Mesenchymal stem cell (in vitro differentiated cells and primary cell): Measurements from ENCODE around the gene BOLA1.
"Not testable (repeated sequence)": the region's sequence is repeated elsewhere in the genome, so short reads cannot be mapped to it uniquely, and the experiment has no call there.

Experiments
- DNase-seq: peaks from one replicate; pipeline ENCODE4 v3.0.0-alpha.2; 2013
- H2AFZ ChIP-seq: one replicate; pipeline ENCODE4 v1.6.1; 2013; ENCODE audit warnings: low read depth, mild to moderate bottlenecking, control low read depth, inconsistent platforms, low read length, moderate library complexity
- H2AK5ac ChIP-seq: 2 replicates; pipeline ENCODE4 v1.6.1; 2013; ENCODE audit warnings: low read length, moderate library complexity, mild to moderate bottlenecking, inconsistent platforms; ENCODE audit not compliant: severe bottlenecking
- H2BK120ac ChIP-seq: one replicate; pipeline ENCODE4 v1.6.1; 2013; ENCODE audit warnings: low read depth, mild to moderate bottlenecking, inconsistent platforms, low read length, moderate library complexity
- H2BK12ac ChIP-seq, 2 experiments: one replicate each; pipeline ENCODE4 v1.6.1; 2013; ENCODE audit warnings: inconsistent platforms in 2 of 2, low read length in 2 of 2, mild to moderate bottlenecking in 2 of 2, moderate library complexity in 2 of 2, control low read depth in 1 of 2
- H2BK15ac ChIP-seq: one replicate; pipeline ENCODE4 v1.6.1; 2013; ENCODE audit warnings: mild to moderate bottlenecking, low read depth, inconsistent platforms; ENCODE audit not compliant: poor library complexity, severe bottlenecking
- H2BK5ac ChIP-seq: 2 replicates; pipeline ENCODE4 v1.6.1; 2013; ENCODE audit warnings: low read depth, mild to moderate bottlenecking, low read length, control low read depth, inconsistent platforms; ENCODE audit not compliant: poor library complexity, severe bottlenecking
- H3K14ac ChIP-seq, 2 experiments: one replicate each; pipeline ENCODE4 v1.6.1; 2013; ENCODE audit warnings: inconsistent platforms in 2 of 2, low read length in 2 of 2, control low read depth in 1 of 2, mild to moderate bottlenecking in 1 of 2, moderate library complexity in 1 of 2
- H3K18ac ChIP-seq, 2 experiments: one replicate each; pipeline ENCODE4 v1.6.1; 2013; ENCODE audit warnings: inconsistent platforms in 2 of 2, low read length in 2 of 2, control low read depth in 1 of 2, low read depth in 1 of 2, mild to moderate bottlenecking in 1 of 2
- H3K23ac ChIP-seq, 2 experiments: one replicate each; pipeline ENCODE4 v1.6.1; 2013; ENCODE audit warnings: inconsistent platforms in 2 of 2, low read length in 2 of 2, mild to moderate bottlenecking in 2 of 2, moderate library complexity in 2 of 2, control low read depth in 1 of 2
- H3K27ac ChIP-seq: 2 replicates; pipeline ENCODE4 v1.5.1; 2013; ENCODE audit warnings: mild to moderate bottlenecking, moderate library complexity, low read length, control low read depth, inconsistent platforms; ENCODE audit not compliant: poor library complexity, severe bottlenecking
- H3K27me3 ChIP-seq, 2 experiments: 2 replicates each; pipeline versions ENCODE4 v1.6.1 to v1.7.0; 2013; ENCODE audit warnings: low read length in 2 of 2, mild to moderate bottlenecking in 2 of 2, moderate library complexity in 2 of 2, control low read depth in 1 of 2, inconsistent platforms in 1 of 2; ENCODE audit not compliant: control insufficient read depth in 1 of 2, insufficient read depth in 1 of 2
- H3K36me3 ChIP-seq, 2 experiments: 2 replicates each; pipeline versions ENCODE4 v1.6.1 to v1.7.0; 2013; ENCODE audit warnings: low read length in 2 of 2, control low read depth in 1 of 2, inconsistent platforms in 1 of 2, low read depth in 1 of 2, mild to moderate bottlenecking in 1 of 2; ENCODE audit not compliant: insufficient read depth in 2 of 2, control insufficient read depth in 1 of 2
- H3K4ac ChIP-seq, 2 experiments: one replicate each; pipeline ENCODE4 v1.6.1; 2013; ENCODE audit warnings: inconsistent platforms in 2 of 2, low read length in 2 of 2, mild to moderate bottlenecking in 2 of 2, moderate library complexity in 2 of 2, control low read depth in 1 of 2, low read depth in 1 of 2
- H3K4me1 ChIP-seq: 2 replicates; pipeline ENCODE4 v1.6.1; 2013; ENCODE audit warnings: low read depth, low read length, control low read depth; ENCODE audit not compliant: control insufficient read depth, insufficient read depth
- H3K4me2 ChIP-seq: 2 replicates; pipeline ENCODE4 v1.6.1; 2013; ENCODE audit warnings: low read length, mild to moderate bottlenecking, inconsistent platforms; ENCODE audit not compliant: poor library complexity, severe bottlenecking
- H3K4me3 ChIP-seq, 2 experiments: 2 replicates each; pipeline versions ENCODE4 v1.5.1 to v1.7.0; 2013; ENCODE audit warnings: low read length in 2 of 2, mild to moderate bottlenecking in 2 of 2, control low read depth in 1 of 2, low read depth in 1 of 2; ENCODE audit not compliant: insufficient read depth in 1 of 2
- H3K79me1 ChIP-seq: replicated peaks from 2 replicates; pipeline ENCODE4 v1.6.1; 2013; ENCODE audit warnings: mild to moderate bottlenecking, control low read depth, low read length, inconsistent platforms; ENCODE audit not compliant: poor library complexity, severe bottlenecking
- H3K9ac ChIP-seq: 2 replicates; pipeline ENCODE4 v1.7.0; 2013; ENCODE audit warnings: mild to moderate bottlenecking, low read length, moderate library complexity
- H3K9me3 ChIP-seq: 2 replicates; pipeline ENCODE4 v1.7.0; 2013; ENCODE audit warnings: mild to moderate bottlenecking, low read length; ENCODE audit not compliant: control insufficient read depth
- H4K8ac ChIP-seq: one replicate; pipeline ENCODE4 v1.6.1; 2013; ENCODE audit warnings: inconsistent platforms, mild to moderate bottlenecking, low read length, moderate library complexity
- H4K91ac ChIP-seq: one replicate; pipeline ENCODE4 v1.6.1; 2013; ENCODE audit warnings: mild to moderate bottlenecking, low read length, inconsistent platforms
- WGBS: methylation state at CpG from one replicate; pipeline ENCODE4 v1.1.7; 2013; ENCODE audit warnings: mixed read lengths; 5-methylcytosine and 5-hydroxymethylcytosine counted together

Gene BOLA1

DNA sequence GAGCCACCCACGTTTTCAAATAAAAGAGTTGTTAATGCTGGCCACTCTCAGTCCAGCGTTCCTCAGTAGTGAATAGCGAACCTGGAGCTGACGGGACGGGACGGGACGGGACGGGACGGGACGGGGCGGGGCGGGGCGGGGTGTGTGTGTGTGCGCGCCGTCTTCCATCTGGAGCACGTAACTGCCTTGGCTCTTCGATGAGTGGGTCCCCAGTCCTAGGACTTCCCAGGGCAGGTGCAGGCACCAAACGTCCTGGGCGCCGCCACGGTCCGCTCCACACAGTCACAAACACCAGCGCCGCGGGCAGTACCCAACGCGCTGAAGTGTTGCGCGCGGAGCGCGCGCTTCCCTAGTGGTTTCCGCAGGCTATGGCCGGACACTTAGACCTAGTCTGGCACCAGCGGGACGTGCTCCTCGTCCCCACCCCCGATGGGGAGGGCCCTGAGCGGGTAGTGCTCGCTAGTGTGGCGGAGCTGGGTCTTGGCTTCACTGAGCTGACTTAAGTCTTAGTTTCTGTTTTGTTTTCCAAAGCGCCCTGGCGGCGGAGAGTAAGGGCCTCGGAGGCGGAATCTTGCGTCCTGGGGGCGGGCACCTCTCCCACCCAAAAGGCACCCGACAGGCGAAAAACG, 47.7 kb upstream of the BOLA1 start:
- H3K9me3 ChIP-seq, H3K9ac ChIP-seq, H4K91ac ChIP-seq, H2BK15ac ChIP-seq, H2BK120ac ChIP-seq, H3K14ac ChIP-seq, H3K4me1 ChIP-seq, H3K4me2 ChIP-seq, H3K4me3 ChIP-seq, H2AFZ ChIP-seq, H3K4ac ChIP-seq, H2BK5ac ChIP-seq, H3K36me3 ChIP-seq, H3K79me1 ChIP-seq, H3K23ac ChIP-seq, H3K27ac ChIP-seq, DNase-seq, H3K27me3 ChIP-seq, H2BK12ac ChIP-seq, H2AK5ac ChIP-seq, H3K18ac ChIP-seq, H4K8ac ChIP-seq: not testable (repeated sequence)
- WGBS: no CpG with 5 or more reads among the region's 53 CpGs

- H2BK12ac ChIP-seq, H3K18ac ChIP-seq, H3K9ac ChIP-seq, DNase-seq, H3K27ac ChIP-seq, H3K4ac ChIP-seq, H2BK5ac ChIP-seq, H3K9me3 ChIP-seq, H3K14ac ChIP-seq, H4K8ac ChIP-seq, H3K4me1 ChIP-seq, H3K4me2 ChIP-seq, H3K36me3 ChIP-seq, H2BK120ac ChIP-seq, H4K91ac ChIP-seq, H3K4me3 ChIP-seq, H3K27me3 ChIP-seq, H2AK5ac ChIP-seq, H3K79me1 ChIP-seq, H2BK15ac ChIP-seq, H2AFZ ChIP-seq, H3K23ac ChIP-seq: not testable (repeated sequence)
- WGBS: no CpG with 5 or more reads among the region's 26 CpGs
Measured at GRCh38 chr1:149852263-149852662, 47.1 kb upstream of the BOLA1 start.

GRCh38 chr1:149860271-149860670, 39.1 kb upstream of the BOLA1 start:
- not testable (repeated sequence) for H3K9ac ChIP-seq, H2AK5ac ChIP-seq, DNase-seq, H3K27ac ChIP-seq, H3K9me3 ChIP-seq, H4K91ac ChIP-seq, H3K14ac ChIP-seq, H2AFZ ChIP-seq, H3K36me3 ChIP-seq, H3K27me3 ChIP-seq, H2BK15ac ChIP-seq, H2BK120ac ChIP-seq, H4K8ac ChIP-seq, H3K79me1 ChIP-seq, H3K4ac ChIP-seq, H2BK12ac ChIP-seq, H3K4me1 ChIP-seq, H3K18ac ChIP-seq, H2BK5ac ChIP-seq, H3K23ac ChIP-seq, H3K4me3 ChIP-seq, H3K4me2 ChIP-seq
- WGBS: no CpG with 5 or more reads among the region's 15 CpGs

DNA sequence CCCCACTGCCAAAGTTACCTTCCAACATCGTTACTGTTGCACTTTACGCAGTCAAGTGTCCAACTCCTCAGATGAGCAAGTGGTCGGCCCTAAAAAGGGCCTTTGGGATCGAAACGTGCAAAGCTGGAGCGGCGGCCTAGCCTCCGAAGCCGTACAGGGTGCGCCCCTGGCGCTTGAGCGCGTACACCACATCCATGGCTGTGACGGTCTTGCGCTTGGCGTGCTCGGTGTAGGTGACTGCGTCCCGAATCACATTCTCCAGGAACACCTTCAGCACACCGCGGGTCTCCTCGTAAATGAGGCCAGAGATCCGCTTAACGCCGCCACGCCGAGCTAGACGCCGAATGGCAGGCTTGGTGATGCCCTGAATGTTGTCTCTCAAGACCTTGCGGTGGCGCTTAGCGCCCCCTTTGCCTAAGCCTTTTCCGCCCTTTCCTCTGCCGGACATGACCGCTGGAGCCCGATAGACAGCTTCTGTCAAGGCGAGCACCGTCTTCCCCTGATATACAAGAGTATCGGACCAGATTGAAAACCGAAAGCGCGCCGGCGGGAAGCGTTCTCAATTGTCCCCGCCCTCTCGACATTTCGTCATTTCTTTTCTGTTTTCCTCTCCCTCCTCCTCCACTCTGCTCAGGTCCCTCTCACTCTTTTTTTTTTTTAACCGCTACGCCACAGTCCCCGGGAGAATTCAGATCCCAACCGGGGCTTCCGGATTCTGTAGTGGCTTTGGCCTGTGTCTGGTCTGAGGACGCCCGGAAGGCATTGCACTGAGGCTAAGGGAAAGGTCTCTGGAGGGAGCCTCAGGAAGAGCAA, 38.5 kb upstream of the BOLA1 start:
- H2BK120ac ChIP-seq, H2BK15ac ChIP-seq, H3K27ac ChIP-seq, H3K27me3 ChIP-seq, H3K9ac ChIP-seq, H3K79me1 ChIP-seq, H2AK5ac ChIP-seq, DNase-seq, H3K4me2 ChIP-seq, H2AFZ ChIP-seq, H2BK12ac ChIP-seq, H3K4me1 ChIP-seq, H3K4me3 ChIP-seq, H4K91ac ChIP-seq, H3K36me3 ChIP-seq, H3K18ac ChIP-seq, H3K14ac ChIP-seq, H4K8ac ChIP-seq, H3K4ac ChIP-seq, H3K9me3 ChIP-seq, H2BK5ac ChIP-seq, H3K23ac ChIP-seq: not testable (repeated sequence)
- no CpG with 5 or more reads among the region's 55 CpGs for WGBS
